ENCODE results near the gene PLA2G2A. TPM values are rescaled to one million over a fixed set of nuclear protein-coding genes. Genes with fewer than 3 reads are reported as not detected.

PLA2G2A gene
- total and polyA plus RNA-seq, 9 of the 15 experiments (the other 6 are each of a cell fraction or from before 2014, with no cell fraction given) = not detected

DNA sequence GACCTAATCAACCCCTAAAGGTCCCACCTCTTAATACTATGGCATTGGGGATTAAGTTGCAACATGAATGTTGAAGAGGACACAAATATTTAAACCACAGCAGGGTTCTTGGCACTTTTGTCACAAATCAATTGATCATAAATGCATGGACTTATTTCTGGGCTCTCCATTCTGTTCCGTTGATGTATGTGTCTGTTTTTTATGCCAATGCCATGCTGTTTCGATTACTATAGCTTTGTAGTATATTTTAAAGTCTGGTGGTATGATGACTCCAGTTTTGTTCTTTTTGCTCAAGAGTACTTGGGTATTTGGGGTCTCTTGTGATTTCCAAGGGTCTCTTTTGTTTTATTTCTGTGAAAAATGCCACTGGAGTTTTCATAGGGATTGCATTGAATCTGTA is 34.7 kb upstream of the PLA2G2A start (continued):
- no peak for TF ChIP-seq ZBTB34 (CRISPR knock-in tag; IDR thresholded peaks at IDR 0.05)
- TF ChIP-seq STAT5A (IDR thresholded peaks at IDR 0.05; ENCODE audit: borderline replicate concordance, low read length) = no peak
- TF ChIP-seq TRIM25 (IDR thresholded peaks at IDR 0.05; ENCODE audit: borderline replicate concordance) = no peak
- no peak for TF ChIP-seq HSF4 (CRISPR knock-in tag; IDR thresholded peaks at IDR 0.05; ENCODE audit: borderline replicate concordance)
- TF ChIP-seq SRF (CRISPR knock-in tag; IDR thresholded peaks at IDR 0.05) = no peak

DNA sequence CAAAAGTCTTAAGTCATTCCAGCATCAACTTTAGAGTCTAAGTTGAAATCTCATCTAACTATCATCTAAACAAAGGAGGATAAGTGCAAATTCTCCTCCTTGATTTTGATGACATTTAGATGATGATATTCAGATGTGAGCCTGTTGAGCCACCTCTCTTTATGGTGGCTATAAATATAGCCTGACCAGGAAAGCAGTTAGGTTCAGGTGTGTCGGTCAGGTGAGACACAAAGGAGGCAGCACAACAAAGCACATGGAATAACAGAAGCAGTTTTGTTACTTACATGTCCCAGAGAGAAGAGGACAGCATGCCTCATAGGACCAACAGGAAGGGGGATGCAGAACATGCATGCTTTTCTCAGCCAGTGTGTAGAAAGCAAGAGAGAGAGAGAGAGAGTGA is 30.6 kb upstream of the PLA2G2A start:
- in situ Hi-C loops (cut with MboI) (no loop called here), intact Hi-C loops (cut with micrococcal nuclease) (no loop called here)
- FAIRE-seq = no peak
- no peak for DNase-seq (ENCODE audit: extremely low read depth in 1 of 4, low spot score in 3 of 4)
- Histone ChIP-seq H3K27ac (ENCODE audit: extremely low read depth, low read depth, low read length) (no peak overlapping the region), H3K4me2 (ENCODE audit: insufficient read depth, low read length) (no peak overlapping the region), H3K9me1 (ENCODE audit: control insufficient read depth, insufficient read depth, low read length) (no peaks in the 10 kb centered on the region), H4K20me1 (replicated peaks; ENCODE audit: control insufficient read depth, insufficient read depth, low read length) (no peaks in the 10 kb centered on the region), H3K4me3 (no peak overlapping the region), H3K36me3 (ENCODE audit: control insufficient read depth, insufficient read depth, low read length) (no peaks in the 10 kb centered on the region), H3K27me3 (ENCODE audit: control insufficient read depth in 2 of 2, insufficient read depth in 2 of 2, low read length in 2 of 2) (no peaks in the 10 kb centered on the region), H3K9me3 (replicated peaks; ENCODE audit: control insufficient read depth, insufficient read depth, low read depth, low read length) (no peaks in the 10 kb centered on the region), H3K4me1 (replicated peaks in 1 of 2; ENCODE audit: control insufficient read depth in 2 of 2, insufficient read depth in 2 of 2, low read length in 2 of 2) (peaks cover 0 to 13% of the 10 kb centered on the region in 2 experiments; a peak in 4 of 5 replicates), H2AFZ (ENCODE audit: low read depth, low read length) (no peak overlapping the region), H3K79me2 (ENCODE audit: control insufficient read depth, insufficient read depth, low read length) (no peaks in the 10 kb centered on the region), H3K9ac (ENCODE audit: insufficient read depth in 1 of 2, low read depth in 2 of 2, low read length in 2 of 2) (no peak overlapping the region)
- BruUV-seq (replicated peaks) = no TSS peak
- 9% methylated on average over 1 of the region's 1 CpG for WGBS (ENCODE audit: insufficient coverage, low coverage, missing lambda C conversion rate)
- no peak for ATAC-seq
- POLR2A ChIA-PET = no interaction called here
- CTCF ChIA-PET (ENCODE audit: low intra/inter-chr PET ratio) = no interaction called here
- no peak for TF ChIP-seq LCOR (CRISPR knock-in tag; IDR thresholded peaks at IDR 0.05)
- TF ChIP-seq MAFK (IDR thresholded peaks at IDR 0.05; ENCODE audit: low read length) = no peak
- no peak for TF ChIP-seq CBX1 (IDR thresholded peaks at IDR 0.05; ENCODE audit: low read depth)
- TF ChIP-seq ASH1L (IDR thresholded peaks at IDR 0.05; ENCODE audit: borderline replicate concordance, low read depth, partially characterized antibody) = no peak
- TF ChIP-seq RBM34 (IDR thresholded peaks at IDR 0.05; ENCODE audit: borderline replicate concordance, insufficient read depth, low read length) = no peak
- TF ChIP-seq, protein P1, sequence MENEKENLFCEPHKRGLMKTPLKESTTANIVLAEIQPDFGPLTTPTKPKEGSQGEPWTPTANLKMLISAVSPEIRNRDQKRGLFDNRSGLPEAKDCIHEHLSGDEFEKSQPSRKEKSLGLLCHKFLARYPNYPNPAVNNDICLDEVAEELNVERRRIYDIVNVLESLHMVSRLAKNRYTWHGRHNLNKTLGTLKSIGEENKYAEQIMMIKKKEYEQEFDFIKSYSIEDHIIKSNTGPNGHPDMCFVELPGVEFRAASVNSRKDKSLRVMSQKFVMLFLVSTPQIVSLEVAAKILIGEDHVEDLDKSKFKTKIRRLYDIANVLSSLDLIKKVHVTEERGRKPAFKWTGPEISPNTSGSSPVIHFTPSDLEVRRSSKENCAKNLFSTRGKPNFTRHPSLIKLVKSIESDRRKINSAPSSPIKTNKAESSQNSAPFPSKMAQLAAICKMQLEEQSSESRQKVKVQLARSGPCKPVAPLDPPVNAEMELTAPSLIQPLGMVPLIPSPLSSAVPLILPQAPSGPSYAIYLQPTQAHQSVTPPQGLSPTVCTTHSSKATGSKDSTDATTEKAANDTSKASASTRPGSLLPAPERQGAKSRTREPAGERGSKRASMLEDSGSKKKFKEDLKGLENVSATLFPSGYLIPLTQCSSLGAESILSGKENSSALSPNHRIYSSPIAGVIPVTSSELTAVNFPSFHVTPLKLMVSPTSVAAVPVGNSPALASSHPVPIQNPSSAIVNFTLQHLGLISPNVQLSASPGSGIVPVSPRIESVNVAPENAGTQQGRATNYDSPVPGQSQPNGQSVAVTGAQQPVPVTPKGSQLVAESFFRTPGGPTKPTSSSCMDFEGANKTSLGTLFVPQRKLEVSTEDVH (IDR thresholded peaks at IDR 0.05; ENCODE audit: low read depth, partially characterized antibody) = no peak
- TF ChIP-seq, protein P2, sequence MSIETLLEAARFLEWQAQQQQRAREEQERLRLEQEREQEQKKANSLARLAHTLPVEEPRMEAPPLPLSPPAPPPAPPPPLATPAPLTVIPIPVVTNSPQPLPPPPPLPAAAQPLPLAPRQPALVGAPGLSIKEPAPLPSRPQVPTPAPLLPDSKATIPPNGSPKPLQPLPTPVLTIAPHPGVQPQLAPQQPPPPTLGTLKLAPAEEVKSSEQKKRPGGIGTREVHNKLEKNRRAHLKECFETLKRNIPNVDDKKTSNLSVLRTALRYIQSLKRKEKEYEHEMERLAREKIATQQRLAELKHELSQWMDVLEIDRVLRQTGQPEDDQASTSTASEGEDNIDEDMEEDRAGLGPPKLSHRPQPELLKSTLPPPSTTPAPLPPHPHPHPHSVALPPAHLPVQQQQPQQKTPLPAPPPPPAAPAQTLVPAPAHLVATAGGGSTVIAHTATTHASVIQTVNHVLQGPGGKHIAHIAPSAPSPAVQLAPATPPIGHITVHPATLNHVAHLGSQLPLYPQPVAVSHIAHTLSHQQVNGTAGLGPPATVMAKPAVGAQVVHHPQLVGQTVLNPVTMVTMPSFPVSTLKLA (conservative IDR thresholded peaks at IDR 0.05) = no peak
- TF ChIP-seq ZKSCAN8 (CRISPR knock-in tag; IDR thresholded peaks at IDR 0.05) = no peak
- TF ChIP-seq ZNF12 (CRISPR knock-in tag; IDR thresholded peaks at IDR 0.05) = no peak
- no peak for TF ChIP-seq GATAD2A (IDR thresholded peaks at IDR 0.05)
